Vagina (tissue), 2 donors: ENCODE measurements around the gene KCNJ1. TPM values are rescaled to one million over a fixed set of nuclear protein-coding genes. Genes with fewer than 3 reads are reported as not detected.
A peak's percentile ranks its signal among the peaks of the same experiment; 100 is the strongest.

ENCODE experiments used
- DNase-seq, 2 donors: peaks; one replicate each; pipeline ENCODE4 v3.0.0-alpha.2; 2017; ENCODE audit errors: extremely low spot score in 2 of 2
- H3K27ac ChIP-seq: fragments of 200-600 bp; sonication (generic); one replicate; pipeline ENCODE4 v1.5.1; 2019
- H3K27me3 ChIP-seq: fragments of 200-600 bp; sonication (generic); one replicate; pipeline ENCODE4 v1.5.1; 2019
- H3K36me3 ChIP-seq, 2 donors: fragments of 200-600 bp; sonication (generic); one replicate each; pipeline ENCODE4 v1.5.1; 2017 to 2019
- H3K4me1 ChIP-seq: fragments of 200-600 bp; sonication (generic); one replicate; pipeline ENCODE4 v1.5.1; 2019
- H3K4me3 ChIP-seq, 2 donors: fragments of 200-600 bp; sonication (generic); 1 replicate in 1 of 2; 2 replicates in 1 of 2; pipeline ENCODE4 v1.5.1; 2016 to 2019
- H3K9me3 ChIP-seq: fragments of 200-600 bp; sonication (generic); one replicate; pipeline ENCODE4 v1.5.1; 2019
- POLR2A ChIP-seq, 2 donors: fragments of 450-650 bp; IDR thresholded peaks; one replicate each; pipeline ENCODE4 v1.6.1; 2017; ENCODE audit warnings: antibody characterized with exemption in 2 of 2, mild to moderate bottlenecking in 2 of 2, moderate library complexity in 2 of 2
- POLR2AphosphoS5 ChIP-seq, 2 donors: sonication (generic); formaldehyde crosslinking; IDR thresholded peaks; one replicate each; pipeline ENCODE4 v1.9.0; 2017; ENCODE audit warnings: antibody characterized with exemption in 2 of 2, mild to moderate bottlenecking in 2 of 2, low read depth in 1 of 2; ENCODE audit not compliant: insufficient read depth in 1 of 2
- intact Hi-C: fragments of 100-400 bp; cut with DNase I; formaldehyde crosslinking; loops from one replicate; pipeline ENCODE4 v1.15.1; 2023
- total RNA-seq: library from RNA; depleted of rRNA; stranded (reverse); fragments of >200 nt; gene quantifications from one replicate; pipeline ENCODE4 v1.2.3, GENCODE V29; 2016
- TF ChIP-seq, protein P1 (sequence below), 3 experiments: fragments of 450-650 bp in 2 of 3; fragments of 200-600 bp in 1 of 3; sonication (generic) in 1 of 3; IDR thresholded peaks; one replicate each; pipeline ENCODE4 v1.5.1; 2017 to 2019; ENCODE audit warnings: antibody characterized with exemption in 3 of 3, mild to moderate bottlenecking in 2 of 3, moderate library complexity in 2 of 3

The KCNJ1 gene
- total RNA-seq, 1 donor from 2014 or later, result 1.5 TPM

DNA sequence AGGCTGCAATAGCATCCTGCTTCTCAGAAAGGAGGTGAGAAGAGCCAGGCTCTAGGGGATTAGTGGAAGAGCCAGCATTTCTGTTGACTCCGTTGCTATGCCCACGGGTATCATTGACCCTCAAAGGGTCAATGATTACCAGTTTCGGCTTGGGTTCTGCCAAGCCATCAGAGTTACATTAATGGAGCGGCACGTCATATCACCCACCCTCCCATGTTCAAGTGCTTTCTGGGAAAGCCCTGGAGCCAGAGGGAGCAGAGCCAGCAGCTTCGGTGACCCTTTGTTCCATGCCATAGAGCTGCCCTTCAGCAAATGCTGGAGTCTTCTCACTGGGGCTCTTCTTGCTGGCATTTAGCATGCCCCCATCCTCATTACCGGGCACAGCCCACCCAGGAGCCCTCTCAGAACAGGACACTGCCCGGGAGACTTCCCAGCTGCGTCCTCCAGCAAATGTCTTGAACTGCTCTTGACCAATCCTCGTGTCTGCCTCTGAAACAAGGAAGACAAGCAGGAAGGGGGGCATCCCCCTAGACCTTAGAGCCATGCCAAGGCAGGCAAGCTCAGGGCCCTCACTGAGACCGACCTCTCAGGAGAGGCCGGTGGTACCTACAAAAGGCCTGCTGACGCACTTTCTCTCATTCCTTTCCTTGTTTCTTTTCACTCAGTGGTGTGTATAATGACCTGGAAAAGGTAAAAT is 14.6 kb downstream of the KCNJ1 start:
- TF ChIP-seq POLR2AphosphoS5 (IDR thresholded peaks at IDR 0.05; ENCODE audit: insufficient read depth in 1 of 2, low read depth in 1 of 2) (no peak), POLR2A (IDR thresholded peaks at IDR 0.05) (no peak)
- Histone ChIP-seq H3K27ac (no peak overlapping the region), H3K36me3 (no peaks in the 10 kb centered on the region), H3K4me1 (no peaks in the 10 kb centered on the region), H3K9me3 (no peaks in the 10 kb centered on the region), H3K27me3 (no peaks in the 10 kb centered on the region), H3K4me3 (no peak overlapping the region)
- intact Hi-C loops, result no loop called here
- DNase-seq, result no peak

DNA sequence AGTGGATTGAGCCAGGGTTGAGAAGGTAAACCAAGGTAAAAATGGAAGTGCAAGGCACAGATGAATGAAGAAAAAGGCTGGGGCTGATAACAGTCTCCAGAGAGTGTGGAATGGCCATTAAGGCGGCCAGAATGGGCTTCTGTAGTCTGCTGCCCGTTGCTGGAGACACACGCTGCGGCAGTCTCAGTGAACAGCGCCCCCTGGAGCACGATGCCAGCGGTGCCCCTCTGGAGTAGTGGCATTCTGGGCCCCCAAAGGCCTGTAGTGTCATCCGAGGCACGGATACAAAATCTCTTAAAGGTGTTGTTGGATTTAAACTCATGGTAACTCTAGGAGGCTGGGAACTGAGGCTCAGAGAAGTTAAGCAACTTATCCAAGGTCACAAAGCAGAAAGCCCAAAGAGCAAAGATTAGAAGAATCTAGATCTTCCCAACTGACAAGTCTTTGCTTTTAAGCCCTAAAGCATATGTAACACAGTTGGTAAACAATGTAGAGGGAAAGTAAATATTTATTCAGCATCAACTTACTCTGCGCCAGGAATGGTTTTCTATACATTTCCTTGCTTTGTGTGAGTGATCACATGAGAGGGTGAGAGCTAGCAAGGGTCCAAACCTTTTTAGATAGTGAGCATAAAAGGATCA is 18.2 kb downstream of the KCNJ1 start:
- intact Hi-C loops, result no loop called here
- TF ChIP-seq, protein P1, sequence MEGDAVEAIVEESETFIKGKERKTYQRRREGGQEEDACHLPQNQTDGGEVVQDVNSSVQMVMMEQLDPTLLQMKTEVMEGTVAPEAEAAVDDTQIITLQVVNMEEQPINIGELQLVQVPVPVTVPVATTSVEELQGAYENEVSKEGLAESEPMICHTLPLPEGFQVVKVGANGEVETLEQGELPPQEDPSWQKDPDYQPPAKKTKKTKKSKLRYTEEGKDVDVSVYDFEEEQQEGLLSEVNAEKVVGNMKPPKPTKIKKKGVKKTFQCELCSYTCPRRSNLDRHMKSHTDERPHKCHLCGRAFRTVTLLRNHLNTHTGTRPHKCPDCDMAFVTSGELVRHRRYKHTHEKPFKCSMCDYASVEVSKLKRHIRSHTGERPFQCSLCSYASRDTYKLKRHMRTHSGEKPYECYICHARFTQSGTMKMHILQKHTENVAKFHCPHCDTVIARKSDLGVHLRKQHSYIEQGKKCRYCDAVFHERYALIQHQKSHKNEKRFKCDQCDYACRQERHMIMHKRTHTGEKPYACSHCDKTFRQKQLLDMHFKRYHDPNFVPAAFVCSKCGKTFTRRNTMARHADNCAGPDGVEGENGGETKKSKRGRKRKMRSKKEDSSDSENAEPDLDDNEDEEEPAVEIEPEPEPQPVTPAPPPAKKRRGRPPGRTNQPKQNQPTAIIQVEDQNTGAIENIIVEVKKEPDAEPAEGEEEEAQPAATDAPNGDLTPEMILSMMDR (IDR thresholded peaks at IDR 0.05), result peak in 2 of 3 experiments; percentile 20 to 22
- no peak for TF ChIP-seq POLR2A (IDR thresholded peaks at IDR 0.05)
- no peak for TF ChIP-seq POLR2AphosphoS5 (IDR thresholded peaks at IDR 0.05; ENCODE audit: insufficient read depth in 1 of 2, low read depth in 1 of 2)
- H3K27me3 ChIP-seq, result no peaks in the 10 kb centered on the region

DNA sequence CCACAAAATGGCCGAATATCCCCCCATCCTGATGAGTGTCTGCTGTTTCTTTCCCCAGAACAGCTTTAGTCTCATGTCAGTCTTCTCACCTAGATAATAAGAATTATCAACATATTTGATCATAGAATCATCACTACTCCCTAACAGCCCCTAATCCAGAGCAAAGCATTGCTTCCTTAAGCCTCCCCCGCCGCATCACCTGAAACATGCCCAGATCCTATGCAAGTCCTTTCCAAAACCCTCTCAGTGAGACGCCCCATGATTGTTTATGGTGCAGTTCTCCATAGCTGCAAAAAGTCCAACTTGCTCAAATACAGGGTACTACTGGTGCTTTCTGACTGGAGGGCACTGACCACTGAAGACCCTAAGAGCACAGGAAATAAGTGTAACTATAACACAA is 20.1 kb downstream of the KCNJ1 start:
- intact Hi-C loops, result no loop called here
- H3K27me3 ChIP-seq, result no peaks in the 10 kb centered on the region
- H3K9me3 ChIP-seq, result no peaks in the 10 kb centered on the region
- DNase-seq, result no peak
- H3K36me3 ChIP-seq, result no peaks in the 10 kb centered on the region
- TF ChIP-seq POLR2A (IDR thresholded peaks at IDR 0.05) (no peak), POLR2AphosphoS5 (IDR thresholded peaks at IDR 0.05; ENCODE audit: insufficient read depth in 1 of 2, low read depth in 1 of 2) (no peak)
- TF ChIP-seq, protein P1 (IDR thresholded peaks at IDR 0.05), result no peak
- no peak overlapping the region for H3K4me3 ChIP-seq
- no peak overlapping the region for H3K27ac ChIP-seq
- H3K4me1 ChIP-seq, result no peaks in the 10 kb centered on the region

More for the DNA sequence above, 18.2 kb downstream of the KCNJ1 start:
- Histone ChIP-seq H3K36me3 (no peaks in the 10 kb centered on the region), H3K4me3 (no peak overlapping the region), H3K9me3 (no peaks in the 10 kb centered on the region), H3K27ac (no peak overlapping the region), H3K4me1 (no peaks in the 10 kb centered on the region)
- no peak for DNase-seq

DNA sequence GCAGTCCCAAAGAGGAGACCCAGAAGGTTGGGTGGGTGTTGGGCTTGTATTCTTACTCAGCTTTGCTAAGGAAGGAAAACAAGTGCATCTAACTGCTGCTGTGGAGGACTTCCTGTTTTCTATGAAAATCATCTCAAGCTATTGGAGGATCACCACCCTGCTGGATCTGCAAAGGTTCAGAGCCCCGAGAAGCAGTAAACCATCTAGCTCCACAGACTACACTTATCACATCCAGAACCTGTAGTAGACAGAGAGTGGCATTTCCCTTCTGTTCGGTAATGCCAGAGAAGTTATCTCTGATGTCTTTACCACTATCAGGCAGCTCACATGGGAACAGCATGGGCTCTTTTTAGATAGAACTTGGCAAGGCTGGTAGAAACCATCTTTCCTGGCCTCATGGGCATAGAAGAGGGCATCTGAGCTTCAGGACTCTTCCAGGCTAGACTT is 21.7 kb downstream of the KCNJ1 start:
- intact Hi-C loops, result no loop called here
- H3K4me3 ChIP-seq, result no peak overlapping the region
- H3K36me3 ChIP-seq, result no peaks in the 10 kb centered on the region
- H3K27ac ChIP-seq, result no peak overlapping the region
- H3K4me1 ChIP-seq, result no peaks in the 10 kb centered on the region
- H3K27me3 ChIP-seq, result no peaks in the 10 kb centered on the region
- no peak for TF ChIP-seq POLR2AphosphoS5 (IDR thresholded peaks at IDR 0.05; ENCODE audit: insufficient read depth in 1 of 2, low read depth in 1 of 2)
- TF ChIP-seq, protein P1 (IDR thresholded peaks at IDR 0.05), result no peak
- TF ChIP-seq POLR2A (IDR thresholded peaks at IDR 0.05), result no peak
- DNase-seq, result no peak
- no peaks in the 10 kb centered on the region for H3K9me3 ChIP-seq

DNA sequence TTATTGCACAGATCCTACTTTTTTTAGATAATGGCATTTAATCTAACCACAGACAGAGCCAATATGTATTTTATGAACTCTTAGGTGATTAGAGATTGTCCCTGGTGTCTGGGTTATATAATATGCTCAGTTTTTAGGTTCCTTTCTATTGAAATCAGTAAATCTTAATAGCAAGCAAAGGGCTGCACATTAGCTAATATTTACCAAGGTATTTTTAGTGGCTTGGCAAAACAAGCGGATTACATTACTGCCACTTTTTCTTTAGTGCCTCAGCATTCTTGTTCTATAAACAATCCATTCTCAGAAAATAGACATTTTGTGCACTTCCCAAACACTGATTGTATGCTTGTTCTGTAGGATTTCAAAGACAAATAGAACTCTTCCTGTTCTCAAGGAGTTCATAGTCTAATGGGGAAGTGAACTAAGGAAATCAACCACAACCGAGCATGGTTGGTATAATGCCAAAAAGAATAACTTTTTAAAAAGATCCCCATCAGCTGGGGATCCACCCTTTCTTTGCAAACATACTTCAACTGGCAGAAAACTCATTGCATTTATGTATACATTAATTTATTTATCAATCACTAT is 23.8 kb downstream of the KCNJ1 start:
- H3K9me3 ChIP-seq, result no peaks in the 10 kb centered on the region
- DNase-seq, result no peak
- no peak overlapping the region for H3K27ac ChIP-seq
- no peak for TF ChIP-seq POLR2AphosphoS5 (IDR thresholded peaks at IDR 0.05; ENCODE audit: insufficient read depth in 1 of 2, low read depth in 1 of 2)
- TF ChIP-seq, protein P1 (IDR thresholded peaks at IDR 0.05), result no peak
- TF ChIP-seq POLR2A (IDR thresholded peaks at IDR 0.05), result no peak
- no peaks in the 10 kb centered on the region for H3K4me1 ChIP-seq
- no peak overlapping the region for H3K4me3 ChIP-seq
- no peaks in the 10 kb centered on the region for H3K27me3 ChIP-seq
- intact Hi-C loops, result no loop called here
- no peaks in the 10 kb centered on the region for H3K36me3 ChIP-seq
